HG02623 (cell line): Measurements from ENCODE around the gene FMNL2.
"Not testable (repeated sequence)": the region's sequence is repeated elsewhere in the genome, so short reads cannot be mapped to it uniquely, and the experiment has no call there.

ENCODE experiments used
- ATAC-seq: cut with Tn5 transposase; IDR thresholded peaks from one replicate; pipeline ENCODE4 v1.9.1; 2021; ENCODE audit warnings: moderate library complexity; ENCODE audit not compliant: unreplicated experiment

FMNL2 gene

GRCh38 chr2:152513681-152514080, 178.7 kb downstream of the FMNL2 start:
- no peak for ATAC-seq

- no peak for ATAC-seq
These were observed 183.1 kb downstream of the FMNL2 start for GRCh38 chr2:152518034-152518433.

GRCh38 chr2:152518641-152519580, 183.9 kb downstream of the FMNL2 start:
- no peak for ATAC-seq

GRCh38 chr2:152519581-152519952, 184.6 kb downstream of the FMNL2 start:
- ATAC-seq = no peak

DNA sequence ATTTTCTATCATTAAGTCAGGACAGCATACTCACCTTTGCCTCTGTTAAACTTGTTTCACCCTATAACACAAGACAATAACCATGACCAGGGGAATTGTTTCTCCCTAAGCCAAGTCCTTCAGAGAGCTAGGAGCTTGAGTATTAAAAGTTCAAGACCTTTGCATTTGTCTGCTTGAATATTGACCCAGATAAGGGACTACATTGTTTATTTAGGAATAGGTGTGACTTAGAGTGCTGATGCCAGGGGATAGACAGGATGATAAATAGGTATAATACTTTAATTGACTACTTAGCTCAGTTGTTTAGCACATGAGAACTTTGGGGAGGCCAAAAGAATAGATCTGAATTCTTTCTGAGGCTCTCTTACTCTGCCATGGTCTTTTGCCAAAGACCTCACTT, 185.8 kb downstream of the FMNL2 start:
- ATAC-seq = no peak

- not testable (repeated sequence) for ATAC-seq
These were observed 187.5 kb downstream of the FMNL2 start for GRCh38 chr2:152522446-152522845.

DNA sequence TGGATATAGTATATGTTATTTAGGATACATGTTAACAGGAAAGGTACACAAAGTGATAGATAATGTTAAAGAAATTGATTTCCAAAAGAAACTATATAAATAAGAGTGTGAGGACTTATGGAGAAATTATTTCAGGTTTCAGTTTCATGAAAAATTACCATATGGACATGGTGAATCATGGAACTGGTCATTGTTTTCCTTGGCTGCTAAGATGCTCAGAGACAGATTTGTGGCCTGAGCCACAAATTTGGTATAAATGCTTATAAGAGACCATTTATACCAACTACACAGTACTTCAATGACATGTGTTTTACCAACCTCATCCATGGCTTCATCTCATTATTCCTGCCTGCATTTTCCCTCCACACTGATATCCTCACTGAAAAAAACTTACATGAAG, 188.1 kb downstream of the FMNL2 start:
- no peak for ATAC-seq

DNA sequence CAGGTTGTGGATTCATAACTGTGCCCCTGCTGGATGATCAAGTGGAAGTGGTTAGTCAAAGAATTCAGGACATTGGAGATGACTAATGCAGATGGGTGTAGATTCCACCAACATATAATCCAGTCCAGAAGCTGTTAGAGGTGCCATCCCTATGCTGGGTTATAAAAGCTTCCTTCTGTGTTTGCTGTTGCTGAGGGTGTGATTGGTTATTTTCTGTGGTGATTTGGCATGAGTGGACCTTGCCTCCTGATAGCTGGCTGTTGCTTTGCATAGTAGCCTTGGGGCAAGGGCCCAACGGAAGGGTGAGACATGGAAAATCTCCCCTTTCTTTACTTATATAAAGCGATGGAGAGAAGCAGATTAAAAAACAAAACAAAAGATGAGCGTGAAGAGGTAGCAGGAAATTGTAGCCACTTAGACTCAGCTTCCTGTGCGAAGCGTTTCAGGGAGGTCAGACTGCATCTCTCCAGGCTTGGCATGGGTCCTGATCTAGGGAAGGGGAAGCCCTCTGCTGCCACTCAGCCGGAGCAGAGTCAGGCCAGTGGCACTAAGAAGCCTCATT, 190.4 kb downstream of the FMNL2 start:
- ATAC-seq = no peak

GRCh38 chr2:152529420-152530115, 194.6 kb downstream of the FMNL2 start:
- no peak for ATAC-seq

DNA sequence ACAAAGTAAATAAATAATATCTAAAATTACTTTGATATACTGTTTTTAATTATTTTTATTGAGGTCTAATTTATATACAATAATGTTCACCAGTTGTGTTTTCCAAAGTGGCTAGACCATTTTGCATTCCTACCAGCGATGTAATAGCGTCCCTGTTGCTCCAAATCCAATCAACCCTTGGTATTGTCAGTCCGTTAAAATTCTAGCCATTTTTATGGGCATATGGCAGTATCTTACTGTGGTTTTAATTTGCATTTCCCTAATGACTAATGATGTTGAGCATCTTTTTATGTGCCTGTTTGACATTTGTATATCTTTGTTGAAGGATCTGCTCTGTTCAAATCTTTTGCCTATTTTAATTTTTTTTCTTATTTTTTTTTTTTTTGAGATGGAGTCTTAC, 197.3 kb downstream of the FMNL2 start:
- ATAC-seq = no peak

- no peak for ATAC-seq
These were observed 199.6 kb downstream of the FMNL2 start for GRCh38 chr2:152534460-152535135.

- ATAC-seq = no peak
These were observed 202.2 kb downstream of the FMNL2 start for GRCh38 chr2:152537081-152537651.

DNA sequence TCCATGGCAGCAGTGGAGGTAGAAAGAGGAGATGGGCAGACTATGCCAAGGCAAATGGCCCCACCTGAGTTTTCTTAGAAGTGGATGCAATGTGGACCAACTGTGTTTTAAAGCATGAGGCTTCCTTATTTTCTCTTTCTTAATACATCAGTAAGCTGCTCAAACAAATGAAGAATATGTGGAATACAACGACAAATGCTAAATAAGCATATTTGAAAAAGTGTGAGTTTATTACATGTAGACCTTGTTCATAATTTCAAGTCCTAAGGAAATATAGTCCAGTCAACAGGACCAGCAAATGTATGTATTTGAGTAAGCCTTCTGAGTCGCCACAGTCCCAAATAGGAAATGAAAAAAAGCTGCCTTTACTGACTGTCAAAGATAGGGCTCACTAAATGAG, 204.4 kb downstream of the FMNL2 start:
- no peak for ATAC-seq

DNA sequence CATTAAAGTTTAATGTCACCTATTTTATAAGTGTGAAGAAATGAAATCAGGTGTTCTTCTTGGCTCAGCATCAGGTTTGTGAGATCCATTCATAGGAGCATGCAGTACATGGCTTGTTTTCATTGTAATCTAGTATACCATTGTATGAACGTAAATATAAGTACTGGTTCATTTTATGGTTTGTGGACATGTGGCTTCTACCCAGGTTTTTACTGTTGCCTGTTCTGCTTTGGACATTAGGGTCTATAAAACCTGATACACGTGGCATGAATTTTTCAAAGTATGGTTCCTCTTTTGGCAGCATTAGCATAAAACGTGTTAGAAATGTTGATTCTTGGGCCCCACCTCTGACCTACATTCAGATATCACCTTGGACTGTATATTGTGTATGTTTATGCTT, 206.7 kb downstream of the FMNL2 start:
- ATAC-seq = no peak

DNA sequence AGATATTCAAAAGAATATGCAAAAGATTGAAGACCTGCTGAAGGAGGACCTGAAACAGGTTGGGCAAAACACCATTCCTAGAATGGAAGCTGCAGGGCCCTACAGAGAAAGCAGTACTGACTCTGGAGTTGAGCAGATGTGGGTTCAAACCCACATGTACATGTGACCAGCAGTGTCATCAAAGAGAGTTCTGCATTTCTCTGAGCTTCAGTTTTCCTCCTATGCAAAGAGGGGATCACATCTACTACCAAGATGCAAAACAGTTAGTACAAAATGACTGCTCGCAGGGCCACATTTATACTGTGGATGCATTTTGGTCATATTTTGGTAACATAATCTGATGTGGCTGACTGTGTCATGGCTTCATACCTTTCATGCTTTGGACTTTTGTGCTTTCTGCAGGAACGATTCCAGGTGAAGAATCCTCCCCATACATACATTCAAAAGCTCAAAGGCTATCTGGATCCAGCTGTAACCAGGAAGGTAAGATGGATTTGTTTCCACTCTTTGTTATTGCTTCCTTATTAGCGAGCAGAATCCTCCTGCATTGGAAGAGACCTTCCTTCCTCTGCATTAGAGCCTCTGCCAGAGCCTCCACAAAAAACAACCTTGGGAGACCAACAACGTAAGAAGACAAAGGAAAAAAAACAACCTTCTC, 207.5 kb downstream of the FMNL2 start:
- ATAC-seq = no peak

DNA sequence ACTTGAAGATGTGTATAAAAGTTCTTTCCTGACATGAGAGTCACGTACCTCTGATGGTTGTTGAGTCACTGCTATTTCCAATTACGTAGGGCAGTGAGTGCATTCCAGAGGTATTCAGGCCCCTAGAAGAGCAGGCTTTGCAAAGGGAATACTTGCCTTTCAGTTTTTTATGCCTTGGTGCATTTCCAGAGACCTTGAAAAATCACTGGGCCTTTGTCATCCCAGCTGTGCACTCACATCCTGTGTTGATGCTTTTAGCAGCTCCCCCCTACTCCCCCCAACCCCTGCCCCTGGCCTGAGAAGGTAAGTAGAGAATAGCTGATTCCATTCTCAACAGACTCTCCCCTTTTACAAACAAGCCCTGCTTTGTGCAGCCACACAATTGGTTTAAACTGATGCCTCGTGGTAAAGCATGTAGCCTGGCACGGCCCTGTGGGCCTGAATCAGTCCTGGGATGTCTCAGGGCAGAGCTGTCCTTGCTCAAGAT, 208.1 kb downstream of the FMNL2 start:
- no peak for ATAC-seq

DNA sequence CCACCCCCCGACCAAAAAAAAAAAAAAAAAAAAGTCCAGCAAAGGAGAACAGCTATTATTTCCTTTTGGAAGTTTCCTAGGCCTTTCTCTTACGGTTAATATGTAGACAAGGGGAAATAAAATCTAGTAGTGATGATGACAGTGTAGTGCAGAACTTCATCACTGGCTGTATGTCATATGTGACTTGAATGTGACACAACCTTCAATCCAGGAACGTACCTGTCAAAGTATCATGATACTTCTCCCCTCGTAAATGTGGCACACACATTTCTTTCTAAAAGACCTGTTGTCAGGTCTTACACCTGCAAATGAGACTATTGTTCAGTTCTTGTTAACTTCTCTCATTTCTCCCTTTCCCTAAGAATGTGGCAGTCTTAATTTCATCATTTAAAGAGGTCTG, 208.7 kb downstream of the FMNL2 start:
- ATAC-seq = no peak

DNA sequence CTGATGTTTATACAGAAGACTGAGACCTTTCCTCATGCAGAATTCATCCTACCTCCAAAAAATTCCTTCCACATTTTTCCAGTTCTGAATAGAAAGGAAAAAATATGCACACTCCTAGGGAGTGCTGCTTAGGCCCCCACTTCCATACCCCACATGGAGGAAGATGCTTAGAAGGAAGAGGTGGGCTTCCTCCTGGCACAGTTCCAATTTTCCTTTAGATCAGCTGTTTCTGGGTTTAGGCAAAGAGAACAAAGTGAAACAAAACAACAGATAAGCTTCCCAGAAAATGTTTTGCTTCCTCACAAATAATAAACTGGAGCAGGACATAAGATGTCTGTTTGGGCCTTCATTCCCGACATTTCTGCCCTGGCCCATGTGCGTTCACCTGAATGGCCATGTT, 209.7 kb downstream of the FMNL2 start:
- ATAC-seq = no peak

DNA sequence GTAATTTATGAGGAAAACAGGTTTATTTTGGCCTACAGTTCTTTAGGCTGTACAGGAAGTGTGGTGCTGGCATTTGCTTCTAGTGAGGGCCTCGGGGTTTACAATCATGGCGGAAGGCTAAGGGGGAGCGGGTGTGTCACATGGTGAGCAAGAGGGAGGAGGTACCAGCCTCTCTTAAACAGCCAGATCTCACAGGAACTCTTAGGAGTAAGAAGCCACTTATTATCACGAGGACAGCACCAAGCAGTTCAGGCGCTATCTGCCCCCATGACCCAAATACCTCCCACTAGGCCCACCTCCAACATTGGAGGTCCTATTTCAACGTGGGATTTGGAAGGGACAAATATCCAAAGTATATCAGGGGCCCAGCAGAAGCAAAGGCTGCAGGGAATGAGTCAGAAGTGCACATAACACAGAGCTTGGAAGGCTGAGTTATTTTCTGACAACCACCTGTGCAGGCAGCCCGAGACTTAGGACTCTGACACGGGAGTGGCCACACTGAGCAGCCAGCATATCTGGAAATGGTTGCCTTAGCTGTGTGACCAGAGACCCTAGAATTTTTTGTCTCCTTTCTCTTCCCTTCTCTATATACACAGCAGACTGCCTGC, 211.4 kb downstream of the FMNL2 start:
- ATAC-seq = no peak
